Skin epidermis (tissue), 12 donors: ENCODE data around the gene GJA5.

Experiments
- H3K27ac ChIP-seq, 21 experiments: fragments of 200-600 bp; sonication (generic) in 11 of 21; one replicate each; pipeline ENCODE4 v1.5.0; 2020; ENCODE audit warnings: mild to moderate bottlenecking in 3 of 21, inconsistent platforms in 2 of 21, moderate library complexity in 2 of 21
- H3K4me3 ChIP-seq, 7 experiments: fragments of 200-600 bp; sonication (generic) in 2 of 7; one replicate each; pipeline ENCODE4 v1.5.0; 2020; ENCODE audit warnings: inconsistent platforms in 2 of 7, mild to moderate bottlenecking in 2 of 7, moderate library complexity in 1 of 7

GJA5 gene

DNA sequence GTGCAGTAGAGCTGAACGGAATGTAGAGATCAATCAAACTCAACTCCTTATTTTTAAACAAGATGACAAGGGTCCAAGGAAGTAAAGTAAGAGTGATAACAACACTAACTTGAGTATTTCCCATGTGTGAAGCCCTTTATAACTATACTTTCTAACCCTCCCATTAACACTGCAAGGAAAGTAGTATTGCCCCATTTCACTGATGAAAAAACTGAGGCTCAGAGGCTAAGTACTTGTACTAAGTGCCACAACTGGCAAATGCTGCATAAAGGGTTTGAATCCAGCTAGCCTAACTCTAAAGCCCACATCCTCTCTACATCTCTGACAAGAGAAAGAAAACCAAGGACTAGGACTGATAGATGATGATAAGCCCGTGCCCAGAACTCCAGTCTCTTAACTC, 8.2 kb upstream of the GJA5 start:
- H3K27ac ChIP-seq = no peak overlapping the region
- no peak overlapping the region for H3K4me3 ChIP-seq

GRCh38 chr1:147768101-147768500, 7.7 kb upstream of the GJA5 start:
- H3K4me3 ChIP-seq = no peak overlapping the region
- no peak overlapping the region for H3K27ac ChIP-seq

DNA sequence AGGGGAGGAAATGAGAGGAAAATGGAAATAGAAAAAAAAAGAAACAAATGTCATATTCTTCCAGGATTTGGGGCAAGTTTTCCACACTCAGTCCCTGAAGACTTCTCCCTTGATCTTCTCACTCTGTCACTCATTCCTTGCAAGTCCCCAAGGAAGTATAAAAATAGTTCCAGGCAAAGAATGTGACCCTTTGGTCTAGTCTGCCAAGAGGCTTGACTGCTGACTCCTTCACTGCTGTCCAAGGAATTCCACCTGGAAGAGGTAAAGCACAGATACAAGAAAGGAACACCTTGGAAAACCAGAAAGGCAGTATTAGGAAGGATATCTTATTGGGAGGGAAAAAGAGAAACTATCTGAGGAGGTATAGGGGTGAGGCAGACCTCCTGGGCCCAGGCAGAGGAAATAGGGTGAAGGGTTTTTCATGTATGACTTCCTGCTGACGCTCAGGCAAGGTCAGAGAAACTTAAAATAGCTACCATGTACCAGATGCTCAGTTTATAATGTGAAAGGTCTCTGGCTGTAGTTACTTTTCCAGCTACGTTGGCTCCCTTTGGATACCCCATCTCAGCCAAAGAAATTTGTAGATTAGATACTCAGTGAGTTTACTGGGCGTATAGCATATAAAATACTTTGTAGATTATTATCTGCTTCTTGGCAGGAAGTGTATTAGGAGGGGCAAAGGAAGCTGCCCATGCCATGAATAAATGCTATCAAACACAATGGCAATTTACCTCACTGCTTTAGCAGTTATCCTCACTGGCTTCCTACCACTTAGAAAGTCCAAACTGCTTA, 2.0 kb upstream of the GJA5 start:
- peak overlapping the region in 4 of 21 experiments; percentile 7 to 22 (median 16) for H3K27ac ChIP-seq

GRCh38 chr1:147758379-147759100, 1.9 kb downstream of the GJA5 start:
- no peak overlapping the region for H3K27ac ChIP-seq
- no peak overlapping the region for H3K4me3 ChIP-seq

More for the DNA sequence above, 2.0 kb upstream of the GJA5 start:
- no peak overlapping the region for H3K4me3 ChIP-seq

- Histone ChIP-seq H3K4me3 (no peak overlapping the region), H3K27ac (peak overlapping the region in 1 of 21 experiments; percentile 0)
These were observed 3.1 kb downstream of the GJA5 start for GRCh38 chr1:147757015-147757990.

- Histone ChIP-seq H3K27ac (peak overlapping the region in 1 of 21 experiments; percentile 0), H3K4me3 (no peak overlapping the region)
These were observed 4.1 kb downstream of the GJA5 start for GRCh38 chr1:147756341-147756740.

DNA sequence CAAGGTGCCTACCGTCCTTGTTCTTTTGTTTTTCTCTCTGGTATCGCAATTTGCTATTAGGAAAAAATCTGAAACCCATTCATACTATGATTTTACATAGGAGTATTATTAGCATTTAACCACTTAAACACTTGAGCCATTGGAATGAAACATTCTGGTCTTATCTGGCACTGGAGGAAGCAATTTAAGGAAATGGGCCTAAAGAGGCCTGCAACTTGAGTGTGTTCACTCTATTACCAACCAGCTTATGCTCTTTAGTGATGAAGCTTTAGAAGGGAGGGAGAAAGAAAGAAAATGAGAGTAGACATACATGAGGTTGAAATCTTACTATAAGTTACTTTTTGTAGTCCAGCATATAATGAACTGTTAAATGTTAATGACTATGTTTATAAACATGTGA, 5.7 kb downstream of the GJA5 start:
- no peak overlapping the region for H3K4me3 ChIP-seq
- no peak overlapping the region for H3K27ac ChIP-seq

DNA sequence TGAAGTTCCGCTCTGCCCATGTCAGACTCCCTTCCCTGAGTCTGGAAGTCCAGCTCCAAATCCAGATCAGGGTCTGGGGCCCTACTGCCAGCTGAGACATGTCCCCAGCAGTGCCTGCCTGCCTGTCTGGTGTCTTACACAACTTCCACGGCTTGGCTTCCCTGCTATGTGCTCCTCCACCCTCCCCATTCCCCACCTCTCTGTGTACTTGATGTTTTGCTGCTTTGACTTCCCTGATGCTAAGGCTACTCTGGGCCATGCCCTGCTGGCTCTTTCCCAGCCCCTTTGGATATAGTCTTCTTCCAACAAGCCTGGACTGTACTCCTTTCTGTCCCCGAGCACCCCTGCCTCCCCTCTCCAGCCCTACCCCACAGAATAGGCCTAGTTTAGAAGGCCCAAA, 7.3 kb downstream of the GJA5 start:
- Histone ChIP-seq H3K4me3 (no peak overlapping the region), H3K27ac (no peak overlapping the region)

DNA sequence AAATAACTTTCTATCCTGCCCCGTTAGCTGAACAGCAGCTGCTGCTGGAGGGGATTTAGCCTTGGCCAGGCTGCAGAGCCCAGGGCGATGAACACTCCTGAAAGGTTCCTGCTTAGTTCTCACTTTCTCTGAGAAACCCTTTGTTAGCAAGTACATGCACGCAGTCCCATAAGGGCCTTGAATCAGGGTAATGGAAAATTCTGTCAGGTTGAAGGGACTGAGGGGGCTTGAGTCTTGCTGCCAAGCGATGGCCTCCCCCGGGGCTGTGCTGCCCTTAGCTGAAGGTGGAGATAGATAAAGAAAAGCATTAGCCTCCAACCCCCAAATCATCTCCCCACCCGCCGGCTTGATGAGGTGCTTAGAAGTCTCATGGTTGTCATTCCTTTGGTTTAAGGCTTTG, 7.9 kb downstream of the GJA5 start:
- Histone ChIP-seq H3K27ac (no peak overlapping the region), H3K4me3 (no peak overlapping the region)

DNA sequence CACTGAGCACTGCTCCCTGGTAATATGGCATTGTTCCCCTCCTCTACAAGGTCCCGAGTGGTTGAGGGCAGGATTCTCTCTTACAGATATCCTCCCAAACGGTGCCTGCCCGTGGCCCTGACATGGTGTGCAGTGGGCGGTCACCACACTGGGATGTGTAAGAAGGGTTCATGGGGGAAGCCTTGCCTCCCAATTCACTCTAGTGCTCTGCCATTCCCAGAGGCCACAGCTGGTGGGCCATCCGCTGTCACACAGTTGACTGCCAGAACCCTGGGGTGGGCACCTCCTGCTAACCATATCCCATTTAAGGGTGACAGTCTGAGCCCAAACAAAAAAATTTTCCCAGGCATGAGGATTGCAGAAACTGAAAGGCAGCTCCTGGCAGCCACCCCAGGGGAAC, 9.1 kb downstream of the GJA5 start:
- no peak overlapping the region for H3K27ac ChIP-seq
- no peak overlapping the region for H3K4me3 ChIP-seq

GRCh38 chr1:147750618-147751217, 9.7 kb downstream of the GJA5 start:
- Histone ChIP-seq H3K4me3 (no peak overlapping the region), H3K27ac (no peak overlapping the region)

GRCh38 chr1:147749792-147750191, 10.6 kb downstream of the GJA5 start:
- no peak overlapping the region for H3K4me3 ChIP-seq
- no peak overlapping the region for H3K27ac ChIP-seq

GRCh38 chr1:147748676-147749350, 11.6 kb downstream of the GJA5 start:
- Histone ChIP-seq H3K4me3 (no peak overlapping the region), H3K27ac (no peak overlapping the region)

DNA sequence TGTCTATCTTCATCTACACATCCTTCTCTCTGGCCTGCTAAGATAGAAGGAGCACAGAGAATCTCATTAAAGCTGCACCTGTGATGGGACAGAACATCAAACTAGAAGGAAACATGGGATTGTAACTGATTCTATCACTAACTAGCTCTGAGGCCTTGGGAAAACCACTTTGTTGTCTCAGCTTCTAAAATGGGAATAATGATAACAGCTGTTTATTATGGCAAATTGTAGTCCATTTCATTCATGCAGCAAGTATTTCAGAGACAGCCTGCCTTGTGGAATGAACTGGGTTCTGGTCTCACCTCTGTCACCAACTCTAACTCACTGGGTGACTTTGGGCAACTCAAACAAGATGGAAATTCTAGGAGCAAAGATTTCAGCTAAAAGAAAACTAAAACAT, 12.4 kb downstream of the GJA5 start:
- no peak overlapping the region for H3K27ac ChIP-seq
- H3K4me3 ChIP-seq = no peak overlapping the region

- no peak overlapping the region for H3K27ac ChIP-seq
- H3K4me3 ChIP-seq = no peak overlapping the region
These were observed 15.1 kb downstream of the GJA5 start for GRCh38 chr1:147745271-147745670.

- no peak overlapping the region for H3K27ac ChIP-seq
These were observed 19.3 kb downstream of the GJA5 start for GRCh38 chr1:147741065-147741464.

DNA sequence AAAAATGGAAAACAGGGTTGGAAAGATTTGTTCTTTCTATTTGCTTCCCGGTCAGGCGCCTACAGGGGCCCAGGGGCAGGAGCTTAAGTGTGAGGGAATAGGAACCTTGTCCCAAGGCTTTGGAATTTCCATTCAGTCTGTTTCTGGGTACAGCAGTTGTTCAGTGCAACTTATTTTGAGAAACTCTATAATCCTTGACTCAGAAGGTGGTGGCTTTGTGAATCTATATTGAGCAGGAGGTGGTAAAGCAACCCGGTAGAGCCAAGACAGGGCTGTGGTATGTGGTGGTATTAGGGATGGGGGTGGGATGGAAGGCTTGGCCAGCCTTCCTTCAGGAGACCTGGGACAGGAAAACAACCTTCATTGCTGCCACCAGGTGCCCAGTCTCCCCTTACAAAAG, 20.0 kb downstream of the GJA5 start:
- no peak overlapping the region for H3K27ac ChIP-seq
- H3K4me3 ChIP-seq = no peak overlapping the region

More at GRCh38 chr1:147741065-147741464, 19.3 kb downstream of the GJA5 start:
- no peak overlapping the region for H3K4me3 ChIP-seq

DNA sequence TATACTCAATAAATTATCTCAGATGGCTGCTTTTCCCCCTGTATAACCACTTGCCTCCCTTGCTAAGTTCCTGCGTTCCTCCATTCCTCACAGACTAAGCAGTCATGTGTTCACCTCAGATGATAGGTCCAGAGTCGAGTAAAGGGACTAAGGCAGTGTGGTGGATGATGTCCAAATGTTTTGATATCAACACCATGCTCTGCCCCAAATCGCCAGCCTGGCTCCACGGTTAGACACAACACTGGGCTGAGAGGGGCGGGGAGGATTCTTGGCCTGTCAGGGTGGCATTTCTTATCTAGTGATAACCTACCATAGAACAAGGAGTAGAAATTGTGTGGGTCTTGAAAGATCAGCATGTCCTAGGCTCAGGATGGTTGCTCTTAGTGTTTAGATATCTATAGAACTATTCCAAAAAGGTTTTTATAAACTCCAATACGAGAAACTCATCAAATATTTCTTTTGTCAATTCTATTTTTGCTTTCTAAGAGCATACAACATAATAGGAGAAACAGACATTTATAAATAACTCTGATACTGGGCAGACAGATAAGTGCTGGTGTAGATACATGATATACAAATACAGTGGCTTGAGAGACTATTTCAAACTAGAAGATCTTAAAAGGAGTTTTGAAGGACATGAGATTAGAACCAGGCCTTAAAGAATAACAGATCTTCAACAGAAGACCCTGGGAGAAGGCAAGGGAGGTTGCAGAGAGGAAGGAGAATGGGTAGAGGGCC, 21.5 kb downstream of the GJA5 start:
- no peak overlapping the region for H3K27ac ChIP-seq

DNA sequence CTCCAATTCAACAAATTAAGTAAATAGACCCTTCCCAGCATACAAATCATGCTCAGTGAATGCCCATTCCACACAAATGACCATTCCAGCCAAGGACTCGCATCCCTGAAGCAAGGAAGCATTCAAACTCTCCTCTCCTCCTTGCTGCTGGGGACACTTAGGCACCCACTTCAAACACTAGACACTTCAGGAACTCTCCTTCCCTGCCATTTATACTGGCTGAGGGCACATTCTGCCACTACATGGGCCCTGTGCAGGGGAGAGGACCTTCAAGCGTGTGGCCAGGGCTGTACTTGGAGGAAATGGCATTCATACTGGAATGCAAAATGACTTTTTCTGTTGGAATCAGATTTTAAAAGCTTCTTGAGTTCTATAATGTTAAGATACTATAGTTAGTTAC, 22.3 kb downstream of the GJA5 start:
- no peak overlapping the region for H3K27ac ChIP-seq
- no peak overlapping the region for H3K4me3 ChIP-seq

More for the DNA sequence above, 21.5 kb downstream of the GJA5 start:
- H3K4me3 ChIP-seq = no peak overlapping the region
